Measurements from ENCODE around the gene TMEM45A.

TMEM45A gene

DNA sequence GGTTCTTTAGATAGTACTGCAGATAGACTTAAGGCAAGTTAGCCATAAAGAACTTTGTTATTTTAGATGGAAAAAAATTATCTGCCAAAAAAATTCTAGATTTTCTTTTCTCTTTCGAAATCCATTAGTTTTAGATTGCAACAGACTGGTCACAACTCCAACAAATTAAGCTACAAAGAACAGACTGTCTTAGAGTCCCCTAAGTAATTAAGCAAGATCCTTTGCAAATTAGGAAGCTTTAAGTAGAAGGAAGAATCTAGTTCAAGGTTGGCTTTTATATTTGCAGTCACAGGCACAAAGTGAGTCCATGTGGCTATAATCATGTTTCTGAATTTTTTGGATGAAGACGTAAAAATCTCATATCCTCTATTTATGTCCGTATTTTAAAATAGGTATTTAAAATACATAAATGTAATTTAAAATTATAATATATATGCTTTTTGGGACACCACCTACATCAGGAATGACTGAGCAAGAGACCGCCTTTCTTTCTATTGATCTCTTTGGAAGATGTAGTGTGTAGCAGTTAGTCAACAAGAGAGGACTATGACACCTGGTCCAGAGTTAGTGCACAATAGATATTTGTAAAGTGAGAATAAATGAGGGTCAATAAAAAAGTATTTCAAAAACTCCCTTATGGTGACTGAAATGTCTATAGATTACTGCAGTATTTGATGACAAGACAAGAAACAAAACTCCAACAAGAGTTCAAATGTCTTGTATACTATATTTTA is 34.4 kb downstream of the TMEM45A start:
- Histone ChIP-seq H3K79me2 (no peaks in the 10 kb centered on the region), H2AFZ (no peak overlapping the region)

DNA sequence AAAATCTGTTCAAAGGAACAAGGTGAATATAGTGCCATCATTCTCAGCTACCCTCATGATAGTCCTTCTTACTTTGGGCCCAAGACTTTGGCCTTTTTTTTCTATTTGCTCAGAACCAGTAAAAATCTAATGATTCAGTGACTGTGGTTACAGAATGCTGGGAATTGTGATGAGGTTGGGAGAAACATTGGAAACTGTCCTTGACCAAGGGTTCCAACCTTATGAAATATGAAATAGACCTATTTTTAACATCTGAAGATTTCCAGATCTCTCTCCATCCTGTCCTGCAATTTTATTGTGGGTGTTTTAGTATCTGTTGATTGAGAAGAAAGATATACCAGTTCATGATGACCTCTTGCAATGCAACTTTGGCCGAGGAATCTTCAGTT is 34.9 kb downstream of the TMEM45A start:
- Histone ChIP-seq H3K9me3 (ENCODE audit: control insufficient read depth, low read length) (no peaks in the 10 kb centered on the region), H2AFZ (no peak overlapping the region), H3K4me1 (no peaks in the 10 kb centered on the region), H3K9ac (no peak overlapping the region), H3K27me3 (ENCODE audit: control insufficient read depth, insufficient read depth, low read length) (no peaks in the 10 kb centered on the region), H3K27ac (no peak overlapping the region), H3K4me2 (ENCODE audit: low read length) (no peak overlapping the region), H3K4me3 (ENCODE audit: low read depth, low read length) (no peak overlapping the region), H3K36me3 (ENCODE audit: control insufficient read depth, insufficient read depth, low read length) (no peaks in the 10 kb centered on the region), H3K79me2 (no peaks in the 10 kb centered on the region)
- TF ChIP-seq, protein P1, sequence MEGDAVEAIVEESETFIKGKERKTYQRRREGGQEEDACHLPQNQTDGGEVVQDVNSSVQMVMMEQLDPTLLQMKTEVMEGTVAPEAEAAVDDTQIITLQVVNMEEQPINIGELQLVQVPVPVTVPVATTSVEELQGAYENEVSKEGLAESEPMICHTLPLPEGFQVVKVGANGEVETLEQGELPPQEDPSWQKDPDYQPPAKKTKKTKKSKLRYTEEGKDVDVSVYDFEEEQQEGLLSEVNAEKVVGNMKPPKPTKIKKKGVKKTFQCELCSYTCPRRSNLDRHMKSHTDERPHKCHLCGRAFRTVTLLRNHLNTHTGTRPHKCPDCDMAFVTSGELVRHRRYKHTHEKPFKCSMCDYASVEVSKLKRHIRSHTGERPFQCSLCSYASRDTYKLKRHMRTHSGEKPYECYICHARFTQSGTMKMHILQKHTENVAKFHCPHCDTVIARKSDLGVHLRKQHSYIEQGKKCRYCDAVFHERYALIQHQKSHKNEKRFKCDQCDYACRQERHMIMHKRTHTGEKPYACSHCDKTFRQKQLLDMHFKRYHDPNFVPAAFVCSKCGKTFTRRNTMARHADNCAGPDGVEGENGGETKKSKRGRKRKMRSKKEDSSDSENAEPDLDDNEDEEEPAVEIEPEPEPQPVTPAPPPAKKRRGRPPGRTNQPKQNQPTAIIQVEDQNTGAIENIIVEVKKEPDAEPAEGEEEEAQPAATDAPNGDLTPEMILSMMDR (IDR thresholded peaks at IDR 0.05), result no peak

More for the DNA sequence above, 34.4 kb downstream of the TMEM45A start:
- Histone ChIP-seq H3K27me3 (ENCODE audit: control insufficient read depth, insufficient read depth, low read length) (no peaks in the 10 kb centered on the region), H3K4me3 (ENCODE audit: low read depth, low read length) (no peak overlapping the region), H3K36me3 (ENCODE audit: control insufficient read depth, insufficient read depth, low read length) (no peaks in the 10 kb centered on the region), H3K4me1 (no peaks in the 10 kb centered on the region), H3K9me3 (ENCODE audit: control insufficient read depth, low read length) (no peaks in the 10 kb centered on the region), H3K9ac (no peak overlapping the region), H3K27ac (no peak overlapping the region), H3K4me2 (ENCODE audit: low read length) (no peak overlapping the region)
- TF ChIP-seq, protein P1 (IDR thresholded peaks at IDR 0.05), result no peak

DNA sequence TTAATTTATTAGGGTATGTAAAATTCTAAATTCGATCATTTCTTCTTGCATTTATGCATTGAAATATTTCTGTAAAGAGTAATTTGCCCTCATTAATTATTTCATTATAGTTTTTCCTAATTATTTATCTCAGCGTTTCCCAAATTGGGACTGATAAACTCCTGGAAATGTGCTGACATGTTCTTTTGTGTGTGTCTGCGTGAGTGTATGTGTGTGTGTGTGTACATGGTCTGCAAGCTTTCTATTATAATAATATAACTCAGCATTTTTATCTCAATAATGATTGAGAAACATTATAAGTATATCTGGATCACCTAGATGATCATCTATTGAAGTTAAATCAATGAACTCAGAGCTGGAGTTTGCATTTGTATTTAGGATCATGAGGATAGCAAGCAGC is 38.7 kb downstream of the TMEM45A start:
- Histone ChIP-seq H3K27me3 (ENCODE audit: control insufficient read depth, insufficient read depth, low read length) (no peaks in the 10 kb centered on the region), H3K4me1 (no peaks in the 10 kb centered on the region), H3K9ac (no peak overlapping the region), H3K27ac (no peak overlapping the region), H3K36me3 (ENCODE audit: control insufficient read depth, insufficient read depth, low read length) (no peaks in the 10 kb centered on the region), H3K4me2 (ENCODE audit: low read length) (no peak overlapping the region), H3K4me3 (ENCODE audit: low read depth, low read length) (no peak overlapping the region), H2AFZ (no peak overlapping the region), H3K79me2 (no peaks in the 10 kb centered on the region), H3K9me3 (ENCODE audit: control insufficient read depth, low read length) (no peaks in the 10 kb centered on the region)
- TF ChIP-seq, protein P1 (IDR thresholded peaks at IDR 0.05), result no peak

DNA sequence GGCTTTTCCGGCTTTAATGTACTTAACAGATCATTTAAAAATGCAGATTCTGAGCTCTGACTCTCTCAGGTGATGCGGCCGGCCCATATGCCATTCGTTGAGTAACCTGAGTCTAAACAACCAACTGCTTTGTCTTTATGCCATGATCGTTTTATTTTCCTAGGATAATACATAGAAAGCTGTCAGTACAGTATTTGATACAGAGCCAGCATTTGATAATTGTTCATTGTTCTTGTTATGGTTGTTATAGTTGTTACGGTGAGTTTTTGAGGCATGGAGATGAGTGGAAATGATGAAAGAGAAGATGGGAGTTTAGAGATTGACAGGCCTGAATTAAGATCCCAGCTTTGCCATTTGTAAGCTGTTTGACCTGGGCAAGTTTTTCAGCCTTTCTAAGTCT is 40.0 kb downstream of the TMEM45A start:
- TF ChIP-seq, protein P1 (IDR thresholded peaks at IDR 0.05), result no peak
- no peaks in the 10 kb centered on the region for H3K79me2 ChIP-seq
- H3K9ac ChIP-seq, result no peak overlapping the region
- H3K36me3 ChIP-seq (ENCODE audit: control insufficient read depth, insufficient read depth, low read length), result no peaks in the 10 kb centered on the region
- no peaks in the 10 kb centered on the region for H3K4me1 ChIP-seq
- H3K27ac ChIP-seq, result no peak overlapping the region
- H3K4me2 ChIP-seq (ENCODE audit: low read length), result no peak overlapping the region
- no peak overlapping the region for H3K4me3 ChIP-seq (ENCODE audit: low read depth, low read length)
- no peak overlapping the region for H2AFZ ChIP-seq
- H3K9me3 ChIP-seq (ENCODE audit: control insufficient read depth, low read length), result no peaks in the 10 kb centered on the region
- H3K27me3 ChIP-seq (ENCODE audit: control insufficient read depth, insufficient read depth, low read length), result no peaks in the 10 kb centered on the region

DNA sequence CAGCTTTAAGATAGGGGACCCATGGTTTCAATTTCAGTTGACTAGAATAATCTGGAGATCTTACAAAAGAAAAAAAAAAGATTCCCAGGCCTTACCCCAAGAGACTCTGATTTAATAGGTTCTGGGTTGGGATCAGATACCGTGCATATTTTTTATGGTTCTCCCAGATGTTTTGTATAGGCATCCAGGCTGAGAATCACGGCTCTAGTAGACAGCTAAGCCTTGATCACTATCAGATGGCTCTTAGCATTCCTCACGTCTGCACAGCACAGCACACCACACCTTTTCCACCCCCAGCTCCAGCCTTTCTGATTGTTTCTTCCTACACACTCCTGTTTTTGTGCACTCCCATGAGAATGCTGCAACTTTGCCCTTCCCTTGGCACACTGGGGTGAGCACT is 40.8 kb downstream of the TMEM45A start:
- no peak overlapping the region for H3K4me2 ChIP-seq (ENCODE audit: low read length)
- no peaks in the 10 kb centered on the region for H3K4me1 ChIP-seq
- no peak overlapping the region for H2AFZ ChIP-seq
- TF ChIP-seq, protein P1 (IDR thresholded peaks at IDR 0.05), result no peak
- H3K79me2 ChIP-seq, result no peaks in the 10 kb centered on the region
- no peak overlapping the region for H3K9ac ChIP-seq
- no peaks in the 10 kb centered on the region for H3K36me3 ChIP-seq (ENCODE audit: control insufficient read depth, insufficient read depth, low read length)
- no peaks in the 10 kb centered on the region for H3K9me3 ChIP-seq (ENCODE audit: control insufficient read depth, low read length)
- H3K27me3 ChIP-seq (ENCODE audit: control insufficient read depth, insufficient read depth, low read length), result no peaks in the 10 kb centered on the region
- no peak overlapping the region for H3K27ac ChIP-seq
- no peak overlapping the region for H3K4me3 ChIP-seq (ENCODE audit: low read depth, low read length)

All from parathyroid adenoma (tissue), 2 donors.